Tibial nerve (tissue), 4 donors: ENCODE results near the gene SH3RF3.

Source experiments
- EP300 ChIP-seq, 2 donors: sonication (generic); formaldehyde crosslinking; IDR thresholded peaks; one replicate each; pipeline ENCODE4 v1.6.1; 2017; ENCODE audit warnings: antibody characterized with exemption in 2 of 2, mild to moderate bottlenecking in 1 of 2
- POLR2A ChIP-seq, 2 donors: fragments of 450-650 bp; IDR thresholded peaks; one replicate each; pipeline ENCODE4 v1.6.1; 2017; ENCODE audit warnings: antibody characterized with exemption in 2 of 2, mild to moderate bottlenecking in 2 of 2, moderate library complexity in 2 of 2
- TF ChIP-seq, protein P1 (sequence below), 5 experiments: fragments of 200-600 bp in 3 of 5; fragments of 450-650 bp in 2 of 5; sonication (generic) in 3 of 5; IDR thresholded peaks; one replicate each; pipeline ENCODE4 v1.5.1; 2016 to 2019; ENCODE audit warnings: antibody characterized with exemption in 5 of 5, mild to moderate bottlenecking in 3 of 5, moderate library complexity in 2 of 5

DNA sequence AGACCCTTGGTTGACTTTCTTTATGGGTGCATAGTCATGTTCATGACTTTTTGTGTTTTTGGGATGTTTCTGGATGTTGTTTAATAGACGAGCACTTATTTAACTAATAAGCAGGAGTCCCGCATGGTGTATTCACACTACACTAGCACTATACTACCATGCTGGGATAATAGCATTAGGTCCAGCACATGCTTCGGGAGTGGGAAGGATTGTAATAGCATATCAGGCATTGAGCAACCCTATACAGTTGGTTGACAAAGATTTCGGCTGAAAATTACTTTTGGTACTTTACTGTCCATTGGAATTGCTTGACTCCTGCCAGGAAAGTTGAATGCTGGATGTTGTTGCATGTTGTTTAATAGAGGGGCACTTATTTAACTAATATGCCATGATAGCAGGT is 2.8 kb downstream of the SH3RF3 start:
- TF ChIP-seq, protein P1, sequence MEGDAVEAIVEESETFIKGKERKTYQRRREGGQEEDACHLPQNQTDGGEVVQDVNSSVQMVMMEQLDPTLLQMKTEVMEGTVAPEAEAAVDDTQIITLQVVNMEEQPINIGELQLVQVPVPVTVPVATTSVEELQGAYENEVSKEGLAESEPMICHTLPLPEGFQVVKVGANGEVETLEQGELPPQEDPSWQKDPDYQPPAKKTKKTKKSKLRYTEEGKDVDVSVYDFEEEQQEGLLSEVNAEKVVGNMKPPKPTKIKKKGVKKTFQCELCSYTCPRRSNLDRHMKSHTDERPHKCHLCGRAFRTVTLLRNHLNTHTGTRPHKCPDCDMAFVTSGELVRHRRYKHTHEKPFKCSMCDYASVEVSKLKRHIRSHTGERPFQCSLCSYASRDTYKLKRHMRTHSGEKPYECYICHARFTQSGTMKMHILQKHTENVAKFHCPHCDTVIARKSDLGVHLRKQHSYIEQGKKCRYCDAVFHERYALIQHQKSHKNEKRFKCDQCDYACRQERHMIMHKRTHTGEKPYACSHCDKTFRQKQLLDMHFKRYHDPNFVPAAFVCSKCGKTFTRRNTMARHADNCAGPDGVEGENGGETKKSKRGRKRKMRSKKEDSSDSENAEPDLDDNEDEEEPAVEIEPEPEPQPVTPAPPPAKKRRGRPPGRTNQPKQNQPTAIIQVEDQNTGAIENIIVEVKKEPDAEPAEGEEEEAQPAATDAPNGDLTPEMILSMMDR (IDR thresholded peaks at IDR 0.05), result no peak
- TF ChIP-seq EP300 (IDR thresholded peaks at IDR 0.05) (no peak), POLR2A (IDR thresholded peaks at IDR 0.05) (no peak)
